ENCODE measurements around the gene TMEM134. TPM values are rescaled to one million over a fixed set of nuclear protein-coding genes. Genes with fewer than 3 reads are reported as not detected.
A peak's percentile ranks its signal among the peaks of the same experiment; 100 is the strongest.

Gene TMEM134
- total RNA-seq, 4 donors from 2014 or later = 69.0 to 138 (median 95.8) TPM

GRCh38 chr11:67510023-67510345 is 40.9 kb upstream of the TMEM134 start:
- intact Hi-C loops (cut with DNase I) = no loop called here
- Histone ChIP-seq H3K36me3 (peaks cover 0 to 3% of the 10 kb centered on the region in 2 donors), H3K4me3 (replicated peaks in 1 of 3) (no peak overlapping the region), H3K27ac (no peak overlapping the region), H3K9me3 (no peaks in the 10 kb centered on the region), H3K4me1 (peaks cover 24 to 25% of the 10 kb centered on the region in 2 donors), H3K27me3 (no peaks in the 10 kb centered on the region)
- no peak for TF ChIP-seq POLR2A (IDR thresholded peaks at IDR 0.05)
- no peak for TF ChIP-seq CTCF (IDR thresholded peaks at IDR 0.05)
- DNase-seq = no peak
- 60 to 66% methylated on average over 3 of the region's 3 CpGs for WGBS, 2 donors

DNA sequence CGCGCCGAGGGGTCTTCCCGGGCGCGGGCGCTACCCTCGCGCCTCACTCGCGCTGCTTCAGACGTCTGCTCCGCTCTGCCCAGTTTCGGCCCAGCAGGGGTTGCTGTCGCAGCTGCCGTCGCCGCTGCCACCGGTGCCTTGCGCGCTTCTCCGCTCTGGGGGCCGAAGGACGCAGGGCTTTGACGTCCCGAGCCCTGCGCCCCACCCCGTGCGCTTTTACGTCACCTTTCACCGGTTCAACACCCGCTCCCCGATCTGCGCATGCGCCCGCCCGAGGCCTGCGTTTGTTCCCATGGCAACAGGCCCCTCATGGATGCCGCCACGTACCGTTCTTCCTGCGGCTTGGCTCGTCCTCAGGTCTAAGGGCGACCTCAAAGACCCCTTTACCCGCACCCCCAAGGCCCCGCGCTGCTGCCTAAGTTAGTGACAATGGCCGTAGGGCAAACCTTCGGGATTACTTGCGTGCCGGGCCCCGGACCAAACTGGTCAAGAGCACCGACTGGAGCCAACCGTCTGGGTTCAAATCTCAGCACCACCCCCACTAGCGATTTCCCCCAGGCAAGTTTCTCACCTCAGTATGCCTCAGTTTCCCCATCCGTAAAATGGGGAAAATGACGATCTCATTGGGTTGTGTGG is 39.6 kb upstream of the TMEM134 start:
- peak overlapping the region; percentile 93 to 99 (median 95) for H3K27ac ChIP-seq
- WGBS, 2 donors = 1% methylated on average over 22 to 28 of the region's 57 CpGs
- peaks cover 0 to 3% of the 10 kb centered on the region in 2 donors for H3K36me3 ChIP-seq
- no peaks in the 10 kb centered on the region for H3K27me3 ChIP-seq
- intact Hi-C loops (cut with DNase I) = loop anchor here (5.0 to 10.0 kb wide), 2 partner anchors 116 to 154 kb away; partner anchors contain the start of genes POLD4 and RAD9A
- H3K4me3 ChIP-seq (replicated peaks in 1 of 3) = peak overlapping the region; percentile 33 to 83 (median 56)
- no peaks in the 10 kb centered on the region for H3K9me3 ChIP-seq
- peaks cover 27 to 31% of the 10 kb centered on the region in 2 donors for H3K4me1 ChIP-seq
- TF ChIP-seq CTCF (IDR thresholded peaks at IDR 0.05) (no peak), POLR2A (IDR thresholded peaks at IDR 0.05) (peak; percentile 68 to 69)
- DNase-seq = peak; percentile 99

- Histone ChIP-seq H3K27ac (peak within 1 kb of the TSS; percentile 93 to 99 (median 95)), H3K4me3 (replicated peaks in 1 of 3) (peak within 1 kb of the TSS; percentile 53 to 83 (median 56)), H3K36me3 (peaks cover 0 to 3% of the 10 kb centered on the region in 2 donors), H3K9me3 (no peaks in the 10 kb centered on the region), H3K4me1 (peaks cover 30 to 35% of the 10 kb centered on the region in 2 donors), H3K27me3 (no peaks in the 10 kb centered on the region)
- intact Hi-C loops (cut with DNase I) = loop anchor here (5.0 to 10.0 kb wide), 2 partner anchors 116 to 153 kb away; partner anchors contain the start of genes POLD4 and RAD9A
- peak; percentile 100 for DNase-seq
- WGBS, 2 donors = 0% methylated on average over 2 of the region's 57 CpGs; no CpG with 5 or more reads in 1 of the 2 donors
- TF ChIP-seq POLR2A (IDR thresholded peaks at IDR 0.05) = peak; percentile 83 to 96
- no peak for TF ChIP-seq CTCF (IDR thresholded peaks at IDR 0.05)
Measured at GRCh38 chr11:67507864-67508485, 38.9 kb upstream of the TMEM134 start, which contains the start of gene CDK2AP2. CDK2AP2 (minus strand) TSS chr11:67508162; CDS start chr11:67508082, 80 bp downstream.

- H3K36me3 ChIP-seq = peaks cover 0 to 3% of the 10 kb centered on the region in 2 donors
- H3K4me1 ChIP-seq = peaks cover 30 to 35% of the 10 kb centered on the region in 2 donors
- peak overlapping the region; percentile 53 to 83 (median 56) for H3K4me3 ChIP-seq (replicated peaks in 1 of 3)
- intact Hi-C loops (cut with DNase I) = loop anchor here (5.0 to 10.0 kb wide), 2 partner anchors 115 to 153 kb away; partner anchors contain the start of genes POLD4 and RAD9A
- TF ChIP-seq CTCF (IDR thresholded peaks at IDR 0.05) = no peak
- TF ChIP-seq POLR2A (IDR thresholded peaks at IDR 0.05) = no peak
- no peak for DNase-seq
- WGBS, 2 donors = 23 to 24% methylated on average over 15 to 26 of the region's 33 CpGs
- no peaks in the 10 kb centered on the region for H3K9me3 ChIP-seq
- peak overlapping the region; percentile 93 to 99 (median 95) for H3K27ac ChIP-seq
- H3K27me3 ChIP-seq = no peaks in the 10 kb centered on the region
Measured at GRCh38 chr11:67507242-67507863, 38.3 kb upstream of the TMEM134 start.

Measured in thyroid gland (tissue), 4 donors.